DMS153 treated with DMSO at 0.1 percent for 48 hours (cell line): Measurements from ENCODE around the gene TRIML1.

ENCODE experiments used
- DNase-seq: peaks from one replicate; lab custom pipeline; 2025; ENCODE audit not compliant: unreplicated experiment; lab: John Stamatoyannopoulos, UW

The TRIML1 gene

GRCh38 chr4:188139141-188139540 is at the start of gene TRIML1:
TRIML1 (plus strand) TSS chr4:188139441; CDS start chr4:188139559, 118 bp downstream.
- DNase-seq = no peak

GRCh38 chr4:188092824-188093223 is 46.4 kb upstream of the TRIML1 start:
- DNase-seq = no peak

- DNase-seq = no peak
Measured at GRCh38 chr4:188106454-188106853, 32.8 kb upstream of the TRIML1 start.

GRCh38 chr4:188107931-188108843 is 31.1 kb upstream of the TRIML1 start:
- DNase-seq = no peak

GRCh38 chr4:188109157-188109755 is 30.0 kb upstream of the TRIML1 start, which contains the start of gene TRIML2:
TRIML2 (minus strand) TSS chr4:188109603; CDS start chr4:188105368, 4,235 bp downstream.
- DNase-seq = no peak

GRCh38 chr4:188110036-188110435 is 29.2 kb upstream of the TRIML1 start:
- DNase-seq = no peak

GRCh38 chr4:188110741-188111471 is 28.3 kb upstream of the TRIML1 start:
- DNase-seq = no peak

- DNase-seq = no peak
Measured at GRCh38 chr4:188111955-188112354, 27.3 kb upstream of the TRIML1 start.

GRCh38 chr4:188113156-188113555 is 26.1 kb upstream of the TRIML1 start:
- DNase-seq = no peak

- DNase-seq = no peak
Measured at GRCh38 chr4:188117631-188118324, 21.5 kb upstream of the TRIML1 start.

GRCh38 chr4:188121530-188121929 is 17.7 kb upstream of the TRIML1 start:
- no peak for DNase-seq

GRCh38 chr4:188127214-188127874 is 11.9 kb upstream of the TRIML1 start:
- DNase-seq = no peak

GRCh38 chr4:188130355-188130754 is 8.9 kb upstream of the TRIML1 start:
- DNase-seq = no peak

GRCh38 chr4:188132232-188132631 is 7.0 kb upstream of the TRIML1 start:
- DNase-seq = no peak

- no peak for DNase-seq
Measured at GRCh38 chr4:188138227-188138626, 1.0 kb upstream of the TRIML1 start.

- no peak for DNase-seq
Measured at GRCh38 chr4:188139671-188140070, 430 bp downstream of the TRIML1 start.

GRCh38 chr4:188143731-188144130 is 4.5 kb downstream of the TRIML1 start:
- no peak for DNase-seq

- DNase-seq = no peak
Measured at GRCh38 chr4:188145601-188146000, 6.4 kb downstream of the TRIML1 start.

GRCh38 chr4:188146618-188147017 is 7.4 kb downstream of the TRIML1 start:
- no peak for DNase-seq

GRCh38 chr4:188147176-188147575 is 7.9 kb downstream of the TRIML1 start:
- no peak for DNase-seq
